ENCODE measurements around the gene CNIH1. TPM values are rescaled to one million over a fixed set of nuclear protein-coding genes. Genes with fewer than 3 reads are reported as not detected.

The CNIH1 gene
- total and polyA plus RNA-seq, 11 donors = 40.3 to 190 (median 94.5) TPM

DNA sequence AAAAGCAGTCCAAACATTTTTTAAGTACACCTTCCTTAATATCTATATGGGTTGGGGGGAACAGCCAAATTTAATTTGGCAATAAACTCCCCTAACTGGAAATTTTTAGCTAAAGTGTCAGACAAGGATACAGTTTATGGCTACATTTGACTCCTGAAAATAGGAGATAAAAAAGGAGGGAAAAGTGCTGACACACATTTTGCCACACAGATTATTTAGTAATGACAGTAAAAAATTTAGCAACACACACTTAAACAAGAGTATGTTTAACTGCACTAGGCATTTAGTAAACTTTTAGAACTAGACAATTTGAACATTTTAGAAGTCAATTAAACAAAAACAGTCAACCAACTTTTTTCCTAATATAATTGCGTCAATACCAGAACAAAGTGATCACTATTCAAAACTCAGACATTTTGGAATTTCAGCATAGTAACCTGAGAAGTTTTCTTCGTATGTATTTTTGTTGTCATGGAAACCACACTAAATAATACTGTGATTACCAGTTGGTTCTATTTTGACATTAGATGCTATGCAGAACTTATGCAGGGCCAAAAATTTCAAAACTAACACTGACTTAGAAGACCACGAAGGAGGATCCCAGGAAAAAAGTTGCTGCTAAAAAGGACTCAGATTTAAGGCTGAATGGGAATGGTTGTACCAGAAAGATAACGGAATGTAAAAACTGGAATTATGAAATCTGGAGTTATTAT, 34.2 kb upstream of the CNIH1 start:
- ATAC-seq (no peak), DNase-seq (no peak)
- TF ChIP-seq, protein P1, sequence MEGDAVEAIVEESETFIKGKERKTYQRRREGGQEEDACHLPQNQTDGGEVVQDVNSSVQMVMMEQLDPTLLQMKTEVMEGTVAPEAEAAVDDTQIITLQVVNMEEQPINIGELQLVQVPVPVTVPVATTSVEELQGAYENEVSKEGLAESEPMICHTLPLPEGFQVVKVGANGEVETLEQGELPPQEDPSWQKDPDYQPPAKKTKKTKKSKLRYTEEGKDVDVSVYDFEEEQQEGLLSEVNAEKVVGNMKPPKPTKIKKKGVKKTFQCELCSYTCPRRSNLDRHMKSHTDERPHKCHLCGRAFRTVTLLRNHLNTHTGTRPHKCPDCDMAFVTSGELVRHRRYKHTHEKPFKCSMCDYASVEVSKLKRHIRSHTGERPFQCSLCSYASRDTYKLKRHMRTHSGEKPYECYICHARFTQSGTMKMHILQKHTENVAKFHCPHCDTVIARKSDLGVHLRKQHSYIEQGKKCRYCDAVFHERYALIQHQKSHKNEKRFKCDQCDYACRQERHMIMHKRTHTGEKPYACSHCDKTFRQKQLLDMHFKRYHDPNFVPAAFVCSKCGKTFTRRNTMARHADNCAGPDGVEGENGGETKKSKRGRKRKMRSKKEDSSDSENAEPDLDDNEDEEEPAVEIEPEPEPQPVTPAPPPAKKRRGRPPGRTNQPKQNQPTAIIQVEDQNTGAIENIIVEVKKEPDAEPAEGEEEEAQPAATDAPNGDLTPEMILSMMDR (IDR thresholded peaks at IDR 0.05) = no peak
- no peaks in the 10 kb centered on the region for H3K9me3 ChIP-seq
- 72 to 82% (median 76%) methylated on average over 4 of the region's 4 CpGs for WGBS, 4 donors
- no peaks in the 10 kb centered on the region for H3K27me3 ChIP-seq
- H3K4me3 ChIP-seq = no peak overlapping the region
- peaks cover 0 to 47% (median 13%) of the 10 kb centered on the region in 12 donors for H3K4me1 ChIP-seq
- H3K36me3 ChIP-seq = peaks cover 0 to 66% (median 48%) of the 10 kb centered on the region in 9 donors
- H3K27ac ChIP-seq = no peak overlapping the region
- intact Hi-C loops (cut with DNase I) = no loop called here

DNA sequence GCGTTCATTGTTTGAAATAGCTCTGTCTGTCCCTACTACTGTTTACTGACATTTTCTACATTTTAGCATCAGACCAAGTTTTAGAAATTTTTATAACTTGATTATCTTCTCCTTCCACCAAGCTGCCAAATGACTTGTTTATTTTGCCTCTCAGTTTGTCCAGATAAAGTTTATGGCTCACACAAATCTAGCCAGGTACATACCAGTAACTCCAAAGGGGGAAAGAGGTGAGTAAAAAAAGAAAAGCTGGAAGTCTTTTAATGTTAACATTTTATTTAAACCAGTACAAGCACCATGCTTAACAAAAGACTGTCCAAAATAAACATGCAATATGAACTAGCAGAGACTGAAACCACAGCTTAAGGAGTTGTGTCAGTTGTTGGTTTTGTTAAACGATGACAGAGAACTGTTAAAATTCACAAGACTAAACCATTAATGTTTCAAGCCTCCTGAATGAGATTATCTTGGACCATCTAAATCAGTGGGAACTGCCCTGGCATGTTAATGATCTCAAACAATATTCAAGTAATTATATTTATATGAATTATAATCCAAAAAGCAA, 33.1 kb upstream of the CNIH1 start:
- no peak overlapping the region for H3K4me3 ChIP-seq
- no peak overlapping the region for H3K27ac ChIP-seq
- peaks cover 0 to 37% (median 8%) of the 10 kb centered on the region in 12 donors for H3K4me1 ChIP-seq
- ATAC-seq = no peak
- DNase-seq = no peak
- WGBS, 4 donors = 88 to 96% (median 95%) methylated on average over 2 of the region's 2 CpGs
- H3K9me3 ChIP-seq = no peaks in the 10 kb centered on the region
- no peak for TF ChIP-seq POLR2A (IDR thresholded peaks at IDR 0.05)
- TF ChIP-seq, protein P1 (IDR thresholded peaks at IDR 0.05) = no peak
- intact Hi-C loops (cut with DNase I) = no loop called here
- H3K27me3 ChIP-seq = no peaks in the 10 kb centered on the region
- peaks cover 0 to 58% (median 43%) of the 10 kb centered on the region in 9 donors for H3K36me3 ChIP-seq

DNA sequence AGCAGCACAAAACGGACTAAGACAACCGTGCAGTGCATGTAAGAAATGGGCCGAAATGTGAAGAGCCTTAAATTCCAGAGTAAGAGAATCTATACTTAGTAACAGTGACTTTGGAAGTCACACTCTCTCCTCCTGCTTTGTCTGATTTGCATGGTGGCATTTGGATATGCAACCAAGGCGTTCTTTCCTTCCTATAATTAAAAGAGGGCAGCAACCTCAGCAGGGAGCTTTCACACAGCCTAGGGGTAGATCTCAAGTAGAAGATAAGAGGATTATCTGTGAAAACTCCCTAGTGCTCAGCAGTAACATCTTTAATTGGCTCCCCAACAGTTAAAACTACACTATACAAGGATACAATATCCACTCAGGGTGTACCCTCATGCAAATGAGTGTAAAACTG, 31.1 kb upstream of the CNIH1 start:
- DNase-seq = no peak
- no peak overlapping the region for H3K4me3 ChIP-seq
- peaks cover 0 to 38% (median 29%) of the 10 kb centered on the region in 9 donors for H3K36me3 ChIP-seq
- TF ChIP-seq POLR2A (IDR thresholded peaks at IDR 0.05) = no peak
- TF ChIP-seq, protein P1 (IDR thresholded peaks at IDR 0.05) = no peak
- H3K4me1 ChIP-seq = peaks cover 0 to 30% (median 2%) of the 10 kb centered on the region in 12 donors
- no peaks in the 10 kb centered on the region for H3K27me3 ChIP-seq
- ATAC-seq = peak in 3 of 4 donors; percentile 58 to 71 (median 65)
- intact Hi-C loops (cut with DNase I) = no loop called here
- H3K27ac ChIP-seq = peak overlapping the region in 7 of 12 donors; percentile 16 to 59 (median 55)
- H3K9me3 ChIP-seq = peaks cover 0 to 10% (median 0%) of the 10 kb centered on the region in 12 donors
- WGBS, 4 donors = 43 to 69% (median 60%) methylated on average over 4 of the region's 4 CpGs

DNA sequence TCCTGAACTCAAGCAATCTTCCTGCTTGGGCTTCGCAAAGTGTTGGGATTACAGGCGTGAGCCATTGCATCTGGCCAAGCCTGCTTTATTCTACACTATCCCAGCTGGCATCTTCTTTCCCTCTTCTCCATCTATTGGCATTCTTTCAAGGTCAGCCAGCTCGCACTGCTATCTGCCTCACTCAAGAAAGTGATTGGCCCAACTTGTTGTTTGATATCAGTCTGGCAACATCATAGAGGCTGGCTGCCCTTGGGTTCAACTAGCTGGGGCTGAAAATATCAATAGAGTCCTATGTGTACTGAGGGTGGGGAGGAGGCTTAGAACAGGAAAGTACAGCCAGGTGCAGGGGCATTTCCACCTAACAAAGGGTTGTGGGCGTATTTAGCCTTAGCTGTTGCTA, 30.5 kb upstream of the CNIH1 start:
- H3K9me3 ChIP-seq = peaks cover 0 to 15% (median 0%) of the 10 kb centered on the region in 12 donors
- TF ChIP-seq, protein P1 (IDR thresholded peaks at IDR 0.05) = no peak
- no peak for TF ChIP-seq POLR2A (IDR thresholded peaks at IDR 0.05)
- H3K4me3 ChIP-seq = no peak overlapping the region
- intact Hi-C loops (cut with DNase I) = no loop called here
- DNase-seq (no peak), ATAC-seq (peak; percentile 62 to 95 (median 74))
- H3K27me3 ChIP-seq = no peaks in the 10 kb centered on the region
- H3K36me3 ChIP-seq = peaks cover 0 to 31% (median 22%) of the 10 kb centered on the region in 9 donors
- 61 to 77% (median 69%) methylated on average over 4 of the region's 4 CpGs for WGBS, 4 donors
- H3K27ac ChIP-seq = peak overlapping the region in 7 of 12 donors; percentile 16 to 59 (median 55)
- H3K4me1 ChIP-seq = peaks cover 0 to 30% (median 2%) of the 10 kb centered on the region in 12 donors
